HepG2 (cell line): ENCODE results near the gene ARHGAP26. TPM values are rescaled to one million over a fixed set of nuclear protein-coding genes. Genes with fewer than 3 reads are reported as not detected.
A peak's percentile ranks its signal among the peaks of the same experiment; 100 is the strongest.

Source experiments
- BRCA1 ChIP-seq: sonication (generic); formaldehyde crosslinking; IDR thresholded peaks from 2 replicates; pipeline ENCODE4 v1.4.0; 2020; ENCODE audit warnings: missing genetic modification reagents
- CERS6 ChIP-seq: sonication (generic); formaldehyde crosslinking; IDR thresholded peaks from 2 replicates; pipeline ENCODE4 v1.5.0; 2020; ENCODE audit warnings: missing genetic modification reagents
- CREB1 ChIP-seq, 2 experiments: fragments of 450-650 bp in 1 of 2; IDR thresholded peaks; 2 replicates each; pipeline ENCODE4 v1.6.1; 2016 to 2017; ENCODE audit warnings: control low read depth in 1 of 2, mild to moderate bottlenecking in 1 of 2, missing compliant biosample characterization in 1 of 2, missing genetic modification characterization in 1 of 2
- CSRNP1 ChIP-seq: sonication (generic); formaldehyde crosslinking; IDR thresholded peaks from 2 replicates; pipeline ENCODE4 v1.8.1; 2023; ENCODE audit warnings: mild to moderate bottlenecking, missing genetic modification reagents
- GABPB1 ChIP-seq: IDR thresholded peaks from 2 replicates; pipeline ENCODE4 v1.6.1; 2016; ENCODE audit warnings: mild to moderate bottlenecking, missing genetic modification reagents, moderate library complexity, missing compliant biosample characterization
- GPN1 ChIP-seq: sonication (generic); formaldehyde crosslinking; IDR thresholded peaks from 2 replicates; pipeline ENCODE4 v1.5.1; 2020; ENCODE audit warnings: missing genetic modification reagents, borderline replicate concordance
- IKZF5 ChIP-seq: IDR thresholded peaks from 2 replicates; pipeline ENCODE4 v1.6.1; 2018; ENCODE audit warnings: missing genetic modification reagents, mild to moderate bottlenecking, missing compliant biosample characterization
- MAFK ChIP-seq, 2 experiments: IDR thresholded peaks in 1 of 2; conservative IDR thresholded peaks in 1 of 2; 2 replicates each; pipeline ENCODE4 v1.6.1; 2011; ENCODE audit warnings: improper control_type of control experiment in 2 of 2, low read length in 2 of 2
- MTF1 ChIP-seq: sonication (generic); formaldehyde crosslinking; IDR thresholded peaks from 2 replicates; pipeline ENCODE4 v1.5.0; 2020; ENCODE audit warnings: missing genetic modification reagents
- MYNN ChIP-seq: sonication (generic); formaldehyde crosslinking; IDR thresholded peaks from 2 replicates; pipeline ENCODE4 v1.4.0; 2020; ENCODE audit warnings: mild to moderate bottlenecking, low read depth, missing genetic modification reagents
- RARA ChIP-seq: IDR thresholded peaks from 2 replicates; pipeline ENCODE4 v1.6.1; 2016; ENCODE audit warnings: missing genetic modification reagents, missing compliant biosample characterization
- SIN3B ChIP-seq: fragments of 150-350 bp; IDR thresholded peaks from 2 replicates; pipeline ENCODE4 v1.6.1; 2014; ENCODE audit warnings: low read length
- SKI ChIP-seq: fragments of 450-650 bp; IDR thresholded peaks from one replicate; pipeline ENCODE4 v1.6.1; 2018; ENCODE audit warnings: mild to moderate bottlenecking; ENCODE audit not compliant: partially characterized antibody
- SNRNP70 ChIP-seq: fragments of 200-400 bp; formaldehyde crosslinking; IDR thresholded peaks from 2 replicates; pipeline ENCODE4 v1.6.1; 2017; ENCODE audit warnings: mild to moderate bottlenecking, low read depth, low read length, moderate library complexity
- SOX13 ChIP-seq, 3 experiments: fragments of 450-650 bp in 1 of 3; sonication (generic) in 1 of 3; formaldehyde crosslinking in 1 of 3; IDR thresholded peaks in 2 of 3; conservative IDR thresholded peaks in 1 of 3; 2 replicates each; pipeline versions ENCODE4 v1.5.0 to v1.6.1; 2016 to 2020; ENCODE audit warnings: antibody characterized with exemption in 1 of 3, mild to moderate bottlenecking in 1 of 3, missing compliant biosample characterization in 1 of 3, missing genetic modification reagents in 1 of 3, moderate library complexity in 1 of 3
- SPEN ChIP-seq: sonication (generic); formaldehyde crosslinking; IDR thresholded peaks from 2 replicates; pipeline ENCODE4 v1.5.1; 2020; ENCODE audit warnings: low read depth, mild to moderate bottlenecking, missing genetic modification reagents
- ZBTB43 ChIP-seq: sonication (generic); formaldehyde crosslinking; conservative IDR thresholded peaks from 2 replicates; pipeline ENCODE4 v1.4.0; 2020; ENCODE audit warnings: missing genetic modification reagents
- ZBTB7B ChIP-seq: sonication (generic); formaldehyde crosslinking; IDR thresholded peaks from 2 replicates; pipeline ENCODE4 v1.4.0; 2020; ENCODE audit warnings: missing genetic modification reagents
- ZC3H13 ChIP-seq: sonication (generic); formaldehyde crosslinking; IDR thresholded peaks from 2 replicates; pipeline ENCODE4 v1.8.1; 2023; ENCODE audit warnings: mild to moderate bottlenecking, missing genetic modification reagents, moderate library complexity
- ZNF274 ChIP-seq: sonication (generic); formaldehyde crosslinking; IDR thresholded peaks from 2 replicates; pipeline ENCODE4 v1.5.1; 2020; ENCODE audit warnings: mild to moderate bottlenecking, missing genetic modification reagents
- ZNF333 ChIP-seq: sonication (generic); formaldehyde crosslinking; IDR thresholded peaks from 2 replicates; pipeline ENCODE4 v1.4.0; 2020; ENCODE audit warnings: mild to moderate bottlenecking, missing genetic modification reagents, borderline replicate concordance
- ZNF513 ChIP-seq: sonication (generic); formaldehyde crosslinking; conservative IDR thresholded peaks from 2 replicates; pipeline ENCODE4 v1.5.0; 2020; ENCODE audit warnings: missing genetic modification reagents
- polyA plus RNA-seq, 8 experiments: library from polyadenylated mRNA; depleted of rRNA in 3 of 8; stranded (reverse) in 7 of 8; unstranded in 1 of 8; fragments of >200 nt; fragmentation: Illumina TruSeq in 4 of 8; extraction: Trizol in 4 of 8; gene quantifications; 2 replicates each; pipeline versions ENCODE4 v1.2.1 to v1.2.3, GENCODE V29; 2011 to 2016; ENCODE audit warnings: low read depth in 4 of 8, missing spikeins in 1 of 8, mixed read lengths in 1 of 8; ENCODE audit not compliant: insufficient read depth in 1 of 8
- total RNA-seq, 5 experiments: library from RNA; depleted of rRNA; stranded (reverse); fragments of >200 nt; fragmentation: Illumina TruSeq; extraction: Trizol; gene quantifications; 2 replicates each; pipeline ENCODE4 v1.2.3, GENCODE V29; 2016; ENCODE audit warnings: low read depth in 1 of 5

The ARHGAP26 gene
- total and polyA plus RNA-seq, 2 of the 13 experiments (the other 11 are each of a cell fraction or from before 2014, with no cell fraction given): 9.6 to 18.2 TPM

- TF ChIP-seq SIN3B: no peak
- TF ChIP-seq ZNF274: no peak
- no peak for TF ChIP-seq ZBTB43 (CRISPR knock-in tag)
- no peak; the same call in 1 of the 2 replicates for TF ChIP-seq GABPB1
- no peak for TF ChIP-seq ZNF513 (CRISPR knock-in tag)
- no peak for TF ChIP-seq CREB1 (IDR thresholded peaks at IDR 0.05)
- peak; percentile 51; the same call in 1 of the 2 replicates for TF ChIP-seq CREB1 (CRISPR knock-in tag; IDR thresholded peaks at IDR 0.05)
- peak; percentile 84 for TF ChIP-seq RARA (CRISPR knock-in tag)
- no peak for TF ChIP-seq SPEN (CRISPR knock-in tag)
- TF ChIP-seq ZNF333 (CRISPR knock-in tag): no peak
- no peak for TF ChIP-seq MAFK (conservative IDR thresholded peaks at IDR 0.05 in 1 of 2, IDR thresholded peaks at IDR 0.05 in 1 of 2; ENCODE audit: low read length in 2 of 2)
- TF ChIP-seq MTF1: no peak
- no peak for TF ChIP-seq CERS6
- TF ChIP-seq SKI: peak; percentile 52
- TF ChIP-seq MYNN (CRISPR knock-in tag): no peak
- no peak for TF ChIP-seq GPN1
- TF ChIP-seq ZBTB7B: 0 out of 2 replicates have a peak, but pooled peaks have one; percentile 26
- TF ChIP-seq BRCA1 (CRISPR knock-in tag): no peak
- TF ChIP-seq IKZF5 (CRISPR knock-in tag): peak; percentile 89
- TF ChIP-seq SOX13 (IDR thresholded peaks at IDR 0.05): no peak
- TF ChIP-seq SOX13 (CRISPR knock-in tag; conservative IDR thresholded peaks at IDR 0.05 in 1 of 2, IDR thresholded peaks at IDR 0.05 in 1 of 2): peak in 1 of 2 experiments; percentile 70; a peak in 2 of 4 replicates
- TF ChIP-seq SNRNP70: no peak
- TF ChIP-seq CSRNP1 (CRISPR knock-in tag): no peak
- no peak for TF ChIP-seq ZC3H13 (CRISPR knock-in tag)
These were observed 212.0 kb downstream of the ARHGAP26 start (continued) for GRCh38 chr5:142981886-142982820.
